HepG2 (cell line): ENCODE results near the gene CLN6. TPM values are rescaled to one million over a fixed set of nuclear protein-coding genes. Genes with fewer than 3 reads are reported as not detected.

Source experiments
- ETV5 ChIP-seq: IDR thresholded peaks from 2 replicates; pipeline ENCODE4 v1.6.1; 2018; ENCODE audit warnings: missing biosample characterization, missing genetic modification reagents, inconsistent platforms, borderline replicate concordance
- KDM6A ChIP-seq: IDR thresholded peaks from 2 replicates; pipeline ENCODE4 v1.6.1; 2016; ENCODE audit warnings: low read depth
- PRPF4 ChIP-seq: fragments of 200-400 bp; formaldehyde crosslinking; IDR thresholded peaks from 2 replicates; pipeline ENCODE4 v1.6.1; 2016; ENCODE audit warnings: low read length, low read depth; ENCODE audit not compliant: poor library complexity, severe bottlenecking
- SRSF9 ChIP-seq: fragments of 200-400 bp; formaldehyde crosslinking; IDR thresholded peaks from 2 replicates; pipeline ENCODE4 v1.6.1; 2018; ENCODE audit warnings: borderline replicate concordance, mild to moderate bottlenecking, low read depth, low read length; ENCODE audit not compliant: insufficient read depth, poor library complexity, severe bottlenecking
- TOE1 ChIP-seq: sonication (generic); formaldehyde crosslinking; IDR thresholded peaks from 2 replicates; pipeline ENCODE4 v1.4.0; 2020; ENCODE audit warnings: mild to moderate bottlenecking, missing genetic modification reagents
- ZBTB3 ChIP-seq: sonication (generic); formaldehyde crosslinking; IDR thresholded peaks from 2 replicates; pipeline ENCODE4 v1.4.0; 2020; ENCODE audit warnings: low read depth, mild to moderate bottlenecking, moderate library complexity, missing genetic modification reagents, borderline replicate concordance
- ZMYM2 ChIP-seq: sonication (generic); formaldehyde crosslinking; IDR thresholded peaks from 2 replicates; pipeline ENCODE4 v1.8.0; 2022; ENCODE audit warnings: mild to moderate bottlenecking, missing genetic modification reagents
- ZNF264 ChIP-seq: sonication (generic); formaldehyde crosslinking; IDR thresholded peaks from 2 replicates; pipeline ENCODE4 v1.4.0; 2020; ENCODE audit warnings: missing genetic modification reagents
- ZNF547 ChIP-seq: sonication (generic); formaldehyde crosslinking; IDR thresholded peaks from 2 replicates; pipeline ENCODE4 v1.5.1; 2020; ENCODE audit warnings: mild to moderate bottlenecking, missing genetic modification reagents
- ZNF557 ChIP-seq: sonication (generic); formaldehyde crosslinking; IDR thresholded peaks from 2 replicates; pipeline ENCODE4 v1.4.0; 2020; ENCODE audit warnings: missing genetic modification reagents
- ZNF766 ChIP-seq: sonication (generic); formaldehyde crosslinking; IDR thresholded peaks from 2 replicates; pipeline ENCODE4 v1.5.0; 2020; ENCODE audit warnings: missing genetic modification reagents, borderline replicate concordance
- polyA plus RNA-seq, 8 experiments: library from polyadenylated mRNA; depleted of rRNA in 3 of 8; stranded (reverse) in 7 of 8; unstranded in 1 of 8; fragments of >200 nt; fragmentation: Illumina TruSeq in 4 of 8; extraction: Trizol in 4 of 8; gene quantifications; 2 replicates each; pipeline versions ENCODE4 v1.2.1 to v1.2.3, GENCODE V29; 2011 to 2016; ENCODE audit warnings: low read depth in 4 of 8, missing spikeins in 1 of 8, mixed read lengths in 1 of 8; ENCODE audit not compliant: insufficient read depth in 1 of 8
- total RNA-seq, 5 experiments: library from RNA; depleted of rRNA; stranded (reverse); fragments of >200 nt; fragmentation: Illumina TruSeq; extraction: Trizol; gene quantifications; 2 replicates each; pipeline ENCODE4 v1.2.3, GENCODE V29; 2016; ENCODE audit warnings: low read depth in 1 of 5
- TF ChIP-seq, protein P1 (sequence below): sonication (generic); formaldehyde crosslinking; IDR thresholded peaks from 2 replicates; pipeline ENCODE4 v1.8.0; 2022; ENCODE audit warnings: missing genetic modification reagents, mild to moderate bottlenecking, inconsistent platforms, borderline replicate concordance
- TF ChIP-seq, protein P2 (sequence below): sonication (generic); formaldehyde crosslinking; IDR thresholded peaks from 2 replicates; pipeline ENCODE4 v1.8.0; 2022; ENCODE audit warnings: missing genetic modification reagents, mild to moderate bottlenecking, moderate library complexity, borderline replicate concordance
- TF ChIP-seq, protein P3 (sequence below): IDR thresholded peaks from 2 replicates; pipeline ENCODE4 v1.6.1; 2016; ENCODE audit warnings: missing genetic modification reagents, missing compliant biosample characterization
- TF ChIP-seq, protein P4 (sequence below): IDR thresholded peaks from 2 replicates; pipeline ENCODE4 v1.6.1; 2018; ENCODE audit warnings: missing genetic modification reagents, mild to moderate bottlenecking, missing compliant biosample characterization
- TF ChIP-seq, protein P5 (sequence below): sonication (generic); formaldehyde crosslinking; IDR thresholded peaks from 2 replicates; pipeline ENCODE4 v1.5.0; 2020; ENCODE audit warnings: mild to moderate bottlenecking, low read depth, missing genetic modification reagents, borderline replicate concordance
- TF ChIP-seq, protein P6 (sequence below): sonication (generic); formaldehyde crosslinking; IDR thresholded peaks from 2 replicates; pipeline ENCODE4 v1.4.0; 2020; ENCODE audit warnings: missing genetic modification reagents, borderline replicate concordance
- TF ChIP-seq, protein P7 (sequence below): sonication (generic); IDR thresholded peaks from 2 replicates; pipeline ENCODE4 v1.6.1; 2016; ENCODE audit warnings: low read depth, borderline replicate concordance
- TF ChIP-seq, protein P8 (sequence below): sonication (generic); formaldehyde crosslinking; IDR thresholded peaks from 2 replicates; pipeline ENCODE4 v1.9.0; 2021; ENCODE audit warnings: missing genetic modification reagents, mild to moderate bottlenecking, borderline replicate concordance

Gene CLN6
- total and polyA plus RNA-seq, 2 of the 13 experiments (the other 11 are each of a cell fraction or from before 2014, with no cell fraction given) = 24.9 to 27.1 TPM

DNA sequence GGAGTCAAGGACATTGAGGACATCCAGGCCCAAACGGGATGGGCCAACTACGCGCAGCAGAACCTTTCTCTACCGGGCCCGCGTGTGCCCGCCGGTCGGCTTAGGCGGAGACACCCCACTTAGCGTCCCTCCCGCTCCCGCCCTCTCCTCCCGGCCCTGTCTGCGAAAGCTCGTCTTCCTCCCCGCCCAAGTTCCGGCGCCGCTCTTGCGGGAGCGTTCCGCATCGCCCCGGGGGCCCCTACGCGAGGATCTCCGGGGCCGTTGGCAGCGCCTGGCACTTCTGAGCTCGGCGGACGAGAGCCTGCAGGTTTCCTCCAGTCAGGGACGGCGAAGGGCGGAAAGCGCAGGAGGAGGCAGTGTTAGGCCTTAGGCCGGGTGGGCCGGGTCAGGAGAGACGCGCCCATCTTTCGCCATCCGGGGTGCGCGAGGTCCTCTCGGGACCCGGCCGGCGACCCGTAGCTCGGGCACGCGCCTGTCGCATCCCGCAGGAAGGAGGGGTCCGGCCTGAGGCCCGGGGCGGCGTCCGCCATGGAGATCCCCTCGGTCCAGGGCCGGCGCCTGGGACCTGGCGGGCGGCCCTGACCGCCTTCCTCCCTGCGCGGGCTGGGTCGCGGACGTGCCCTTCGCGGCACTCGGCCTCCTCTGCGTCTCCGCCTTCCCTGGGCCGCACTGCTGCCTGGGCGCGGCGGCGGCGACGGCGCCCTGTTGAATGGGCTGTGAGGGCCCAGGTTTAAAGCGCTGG is 48.2 kb upstream of the CLN6 start, which contains the start of gene FEM1B (continued):
- TF ChIP-seq ZNF766 (no peak; the same call in none of the 2 replicates), SRSF9 (no peak), ZNF547 (CRISPR knock-in tag) (peak; percentile 92), ETV5 (CRISPR knock-in tag) (peak; percentile 81), KDM6A (CRISPR knock-in tag) (no peak), ZBTB3 (CRISPR knock-in tag) (no peak), TOE1 (CRISPR knock-in tag) (peak; percentile 60), ZMYM2 (CRISPR knock-in tag) (peak; percentile 77), ZNF557 (CRISPR knock-in tag) (peak; percentile 41; the same call in 1 of the 2 replicates), ZNF264 (CRISPR knock-in tag) (peak; percentile 93), PRPF4 (no peak)
- TF ChIP-seq, protein P1, sequence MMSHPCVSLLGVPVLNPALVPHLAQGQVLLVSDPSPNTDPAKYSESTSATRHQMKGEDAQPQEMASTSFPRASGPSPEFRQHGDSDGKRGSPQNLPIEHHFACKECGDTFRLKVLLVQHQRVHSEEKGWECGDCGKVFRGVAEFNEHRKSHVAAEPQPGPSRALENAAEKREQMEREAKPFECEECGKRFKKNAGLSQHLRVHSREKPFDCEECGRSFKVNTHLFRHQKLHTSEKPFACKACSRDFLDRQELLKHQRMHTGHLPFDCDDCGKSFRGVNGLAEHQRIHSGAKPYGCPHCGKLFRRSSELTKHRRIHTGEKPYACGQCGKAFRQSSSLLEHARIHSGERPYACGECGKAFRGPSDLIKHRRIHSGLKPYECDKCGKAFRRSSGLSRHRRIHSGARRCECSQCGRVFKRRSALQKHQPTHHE (CRISPR knock-in tag) = peak; percentile 90
- TF ChIP-seq, protein P2, sequence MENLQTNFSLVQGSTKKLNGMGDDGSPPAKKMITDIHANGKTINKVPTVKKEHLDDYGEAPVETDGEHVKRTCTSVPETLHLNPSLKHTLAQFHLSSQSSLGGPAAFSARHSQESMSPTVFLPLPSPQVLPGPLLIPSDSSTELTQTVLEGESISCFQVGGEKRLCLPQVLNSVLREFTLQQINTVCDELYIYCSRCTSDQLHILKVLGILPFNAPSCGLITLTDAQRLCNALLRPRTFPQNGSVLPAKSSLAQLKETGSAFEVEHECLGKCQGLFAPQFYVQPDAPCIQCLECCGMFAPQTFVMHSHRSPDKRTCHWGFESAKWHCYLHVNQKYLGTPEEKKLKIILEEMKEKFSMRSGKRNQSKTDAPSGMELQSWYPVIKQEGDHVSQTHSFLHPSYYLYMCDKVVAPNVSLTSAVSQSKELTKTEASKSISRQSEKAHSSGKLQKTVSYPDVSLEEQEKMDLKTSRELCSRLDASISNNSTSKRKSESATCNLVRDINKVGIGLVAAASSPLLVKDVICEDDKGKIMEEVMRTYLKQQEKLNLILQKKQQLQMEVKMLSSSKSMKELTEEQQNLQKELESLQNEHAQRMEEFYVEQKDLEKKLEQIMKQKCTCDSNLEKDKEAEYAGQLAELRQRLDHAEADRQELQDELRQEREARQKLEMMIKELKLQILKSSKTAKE (CRISPR knock-in tag) = no peak
- TF ChIP-seq, protein P3, sequence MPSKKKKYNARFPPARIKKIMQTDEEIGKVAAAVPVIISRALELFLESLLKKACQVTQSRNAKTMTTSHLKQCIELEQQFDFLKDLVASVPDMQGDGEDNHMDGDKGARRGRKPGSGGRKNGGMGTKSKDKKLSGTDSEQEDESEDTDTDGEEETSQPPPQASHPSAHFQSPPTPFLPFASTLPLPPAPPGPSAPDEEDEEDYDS (CRISPR knock-in tag) = peak; percentile 57
- TF ChIP-seq, protein P4, sequence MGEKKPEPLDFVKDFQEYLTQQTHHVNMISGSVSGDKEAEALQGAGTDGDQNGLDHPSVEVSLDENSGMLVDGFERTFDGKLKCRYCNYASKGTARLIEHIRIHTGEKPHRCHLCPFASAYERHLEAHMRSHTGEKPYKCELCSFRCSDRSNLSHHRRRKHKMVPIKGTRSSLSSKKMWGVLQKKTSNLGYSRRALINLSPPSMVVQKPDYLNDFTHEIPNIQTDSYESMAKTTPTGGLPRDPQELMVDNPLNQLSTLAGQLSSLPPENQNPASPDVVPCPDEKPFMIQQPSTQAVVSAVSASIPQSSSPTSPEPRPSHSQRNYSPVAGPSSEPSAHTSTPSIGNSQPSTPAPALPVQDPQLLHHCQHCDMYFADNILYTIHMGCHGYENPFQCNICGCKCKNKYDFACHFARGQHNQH (CRISPR knock-in tag) = 0 out of 2 replicates have a peak, but pooled peaks have one; percentile 7
- TF ChIP-seq, protein P5, sequence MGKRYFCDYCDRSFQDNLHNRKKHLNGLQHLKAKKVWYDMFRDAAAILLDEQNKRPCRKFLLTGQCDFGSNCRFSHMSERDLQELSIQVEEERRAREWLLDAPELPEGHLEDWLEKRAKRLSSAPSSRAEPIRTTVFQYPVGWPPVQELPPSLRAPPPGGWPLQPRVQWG (CRISPR knock-in tag) = no peak
- TF ChIP-seq, protein P6, sequence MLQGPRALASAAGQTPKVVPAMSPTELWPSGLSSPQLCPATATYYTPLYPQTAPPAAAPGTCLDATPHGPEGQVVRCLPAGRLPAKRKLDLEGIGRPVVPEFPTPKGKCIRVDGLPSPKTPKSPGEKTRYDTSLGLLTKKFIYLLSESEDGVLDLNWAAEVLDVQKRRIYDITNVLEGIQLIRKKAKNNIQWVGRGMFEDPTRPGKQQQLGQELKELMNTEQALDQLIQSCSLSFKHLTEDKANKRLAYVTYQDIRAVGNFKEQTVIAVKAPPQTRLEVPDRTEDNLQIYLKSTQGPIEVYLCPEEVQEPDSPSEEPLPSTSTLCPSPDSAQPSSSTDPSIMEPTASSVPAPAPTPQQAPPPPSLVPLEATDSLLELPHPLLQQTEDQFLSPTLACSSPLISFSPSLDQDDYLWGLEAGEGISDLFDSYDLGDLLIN (CRISPR knock-in tag) = peak; percentile 81; the same call in 1 of the 2 replicates
- TF ChIP-seq, protein P7, sequence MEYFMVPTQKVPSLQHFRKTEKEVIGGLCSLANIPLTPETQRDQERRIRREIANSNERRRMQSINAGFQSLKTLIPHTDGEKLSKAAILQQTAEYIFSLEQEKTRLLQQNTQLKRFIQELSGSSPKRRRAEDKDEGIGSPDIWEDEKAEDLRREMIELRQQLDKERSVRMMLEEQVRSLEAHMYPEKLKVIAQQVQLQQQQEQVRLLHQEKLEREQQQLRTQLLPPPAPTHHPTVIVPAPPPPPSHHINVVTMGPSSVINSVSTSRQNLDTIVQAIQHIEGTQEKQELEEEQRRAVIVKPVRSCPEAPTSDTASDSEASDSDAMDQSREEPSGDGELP = peak; percentile 8; the same call in 1 of the 2 replicates
- TF ChIP-seq, protein P8, sequence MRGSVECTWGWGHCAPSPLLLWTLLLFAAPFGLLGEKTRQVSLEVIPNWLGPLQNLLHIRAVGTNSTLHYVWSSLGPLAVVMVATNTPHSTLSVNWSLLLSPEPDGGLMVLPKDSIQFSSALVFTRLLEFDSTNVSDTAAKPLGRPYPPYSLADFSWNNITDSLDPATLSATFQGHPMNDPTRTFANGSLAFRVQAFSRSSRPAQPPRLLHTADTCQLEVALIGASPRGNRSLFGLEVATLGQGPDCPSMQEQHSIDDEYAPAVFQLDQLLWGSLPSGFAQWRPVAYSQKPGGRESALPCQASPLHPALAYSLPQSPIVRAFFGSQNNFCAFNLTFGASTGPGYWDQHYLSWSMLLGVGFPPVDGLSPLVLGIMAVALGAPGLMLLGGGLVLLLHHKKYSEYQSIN = no peak
